Measurements from ENCODE around the gene NHLH1. TPM values are rescaled to one million over a fixed set of nuclear protein-coding genes. Genes with fewer than 3 reads are reported as not detected.

Gene NHLH1
- total and polyA plus RNA-seq, 2 of the 13 experiments (the other 11 are each of a cell fraction or from before 2014, with no cell fraction given): 0.11 to 0.57 TPM

DNA sequence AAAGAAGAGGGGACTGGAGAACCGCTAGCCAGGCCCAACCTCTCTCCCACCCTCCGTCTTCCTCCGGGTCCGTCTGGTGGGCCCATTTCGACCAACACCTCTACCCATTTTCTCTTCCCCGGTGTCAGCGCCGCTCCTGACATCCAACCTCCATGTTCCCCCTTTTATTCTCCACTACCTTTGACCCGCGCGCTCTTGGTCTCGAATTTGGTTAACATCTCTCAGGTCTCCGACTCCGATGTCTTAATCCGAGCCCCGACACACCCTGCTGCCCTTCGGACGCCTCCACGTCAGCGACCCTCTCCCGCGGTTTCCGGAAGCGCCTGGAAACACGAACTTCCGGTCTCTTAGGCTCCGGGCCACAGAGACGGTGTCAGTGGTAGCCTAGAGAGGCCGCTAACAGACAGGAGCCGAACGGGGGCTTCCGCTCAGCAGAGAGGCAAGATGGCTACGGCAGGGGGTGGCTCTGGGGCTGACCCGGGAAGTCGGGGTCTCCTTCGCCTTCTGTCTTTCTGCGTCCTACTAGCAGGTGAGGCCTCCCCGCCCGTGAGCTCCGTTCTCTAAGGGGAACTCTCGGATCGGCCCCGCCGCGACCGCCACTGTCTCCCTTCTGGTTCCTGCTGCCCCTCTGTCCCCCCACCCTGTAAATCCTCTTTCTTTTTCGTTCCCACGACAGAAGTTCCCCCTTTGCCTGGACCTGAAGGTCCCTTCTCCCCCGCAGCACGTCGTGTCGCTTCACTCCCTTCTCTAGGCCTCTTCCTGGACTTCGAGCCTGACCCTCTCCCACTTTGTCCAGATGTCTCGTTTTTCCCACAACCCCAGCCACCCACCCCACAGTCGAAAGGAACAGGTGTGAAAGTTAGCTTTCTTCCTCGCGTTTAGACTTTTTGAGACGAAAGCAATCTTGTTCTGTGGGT lies 23.7 kb upstream of the NHLH1 start, which contains the start of the genes COPA and NCSTN (continued):
- TF ChIP-seq, protein P1, sequence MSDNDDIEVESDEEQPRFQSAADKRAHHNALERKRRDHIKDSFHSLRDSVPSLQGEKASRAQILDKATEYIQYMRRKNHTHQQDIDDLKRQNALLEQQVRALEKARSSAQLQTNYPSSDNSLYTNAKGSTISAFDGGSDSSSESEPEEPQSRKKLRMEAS (IDR thresholded peaks at IDR 0.05): no peak; the same call in none of the 2 replicates
- TF ChIP-seq, protein P2, sequence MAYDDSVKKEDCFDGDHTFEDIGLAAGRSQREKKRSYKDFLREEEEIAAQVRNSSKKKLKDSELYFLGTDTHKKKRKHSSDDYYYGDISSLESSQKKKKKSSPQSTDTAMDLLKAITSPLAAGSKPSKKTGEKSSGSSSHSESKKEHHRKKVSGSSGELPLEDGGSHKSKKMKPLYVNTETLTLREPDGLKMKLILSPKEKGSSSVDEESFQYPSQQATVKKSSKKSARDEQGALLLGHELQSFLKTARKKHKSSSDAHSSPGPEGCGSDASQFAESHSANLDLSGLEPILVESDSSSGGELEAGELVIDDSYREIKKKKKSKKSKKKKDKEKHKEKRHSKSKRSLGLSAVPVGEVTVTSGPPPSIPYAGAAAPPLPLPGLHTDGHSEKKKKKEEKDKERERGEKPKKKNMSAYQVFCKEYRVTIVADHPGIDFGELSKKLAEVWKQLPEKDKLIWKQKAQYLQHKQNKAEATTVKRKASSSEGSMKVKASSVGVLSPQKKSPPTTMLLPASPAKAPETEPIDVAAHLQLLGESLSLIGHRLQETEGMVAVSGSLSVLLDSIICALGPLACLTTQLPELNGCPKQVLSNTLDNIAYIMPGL (CRISPR knock-in tag; IDR thresholded peaks at IDR 0.05; ENCODE audit: borderline replicate concordance in 1 of 2, low read depth in 1 of 2): peak; percentile 73 to 89; a peak in 3 of 4 replicates
- peak; percentile 81 for TF ChIP-seq ZNF781 (CRISPR knock-in tag; IDR thresholded peaks at IDR 0.05; ENCODE audit: borderline replicate concordance, not compliant biosample characterization)
- TF ChIP-seq PCBP1 (IDR thresholded peaks at IDR 0.05; ENCODE audit: borderline replicate concordance, low read depth, low read length): 0 out of 2 replicates have a peak, but pooled peaks have one; percentile 72
- TF ChIP-seq, protein P3, sequence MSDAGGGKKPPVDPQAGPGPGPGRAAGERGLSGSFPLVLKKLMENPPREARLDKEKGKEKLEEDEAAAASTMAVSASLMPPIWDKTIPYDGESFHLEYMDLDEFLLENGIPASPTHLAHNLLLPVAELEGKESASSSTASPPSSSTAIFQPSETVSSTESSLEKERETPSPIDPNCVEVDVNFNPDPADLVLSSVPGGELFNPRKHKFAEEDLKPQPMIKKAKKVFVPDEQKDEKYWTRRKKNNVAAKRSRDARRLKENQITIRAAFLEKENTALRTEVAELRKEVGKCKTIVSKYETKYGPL (CRISPR knock-in tag; IDR thresholded peaks at IDR 0.05): no peak
- TF ChIP-seq HMG20A (CRISPR knock-in tag; IDR thresholded peaks at IDR 0.05; ENCODE audit: borderline replicate concordance): 0 out of 2 replicates have a peak, but pooled peaks have one; percentile 20
- no peak for TF ChIP-seq ZNF17 (CRISPR knock-in tag; IDR thresholded peaks at IDR 0.05)
- no peak for TF ChIP-seq SOX6 (IDR thresholded peaks at IDR 0.05)
- peak; percentile 66 for TF ChIP-seq SOX6 (CRISPR knock-in tag; IDR thresholded peaks at IDR 0.05)
- no peak for TF ChIP-seq MZF1 (CRISPR knock-in tag; IDR thresholded peaks at IDR 0.05; ENCODE audit: borderline replicate concordance)
- TF ChIP-seq ZFP36L1 (CRISPR knock-in tag; IDR thresholded peaks at IDR 0.05): peak; percentile 74
- no peak; the same call in 1 of the 2 replicates for TF ChIP-seq ZNF12 (CRISPR knock-in tag; IDR thresholded peaks at IDR 0.05)
- TF ChIP-seq ZNF33A (CRISPR knock-in tag; IDR thresholded peaks at IDR 0.05; ENCODE audit: borderline replicate concordance): no peak
- no peak for TF ChIP-seq ZNF296 (CRISPR knock-in tag; conservative IDR thresholded peaks at IDR 0.05)
- TF ChIP-seq ZNF724P (CRISPR knock-in tag; IDR thresholded peaks at IDR 0.05; ENCODE audit: borderline replicate concordance): no peak
- peak; percentile 50; the same call in 1 of the 2 replicates for TF ChIP-seq ZNF446 (CRISPR knock-in tag; IDR thresholded peaks at IDR 0.05)
- 0 out of 2 replicates have a peak, but pooled peaks have one; percentile 46 for TF ChIP-seq NCOA1 (CRISPR knock-in tag; IDR thresholded peaks at IDR 0.05)
- peak; percentile 76 for TF ChIP-seq MIXL1 (CRISPR knock-in tag; IDR thresholded peaks at IDR 0.05)
- no peak for TF ChIP-seq HOXA7 (CRISPR knock-in tag; IDR thresholded peaks at IDR 0.05)
- no peak for TF ChIP-seq LCORL (IDR thresholded peaks at IDR 0.05)
- TF ChIP-seq LCORL (CRISPR knock-in tag; IDR thresholded peaks at IDR 0.05): peak; percentile 70
- no peak for TF ChIP-seq NR3C1 (CRISPR knock-in tag; IDR thresholded peaks at IDR 0.05)
- peak in 1 of 2 experiments; percentile 86; a peak in 2 of 4 replicates for TF ChIP-seq KLF16 (CRISPR knock-in tag; IDR thresholded peaks at IDR 0.05)
- no peak for TF ChIP-seq ZNF34 (CRISPR knock-in tag; IDR thresholded peaks at IDR 0.05; ENCODE audit: borderline replicate concordance)
- TF ChIP-seq GATAD1 (CRISPR knock-in tag; IDR thresholded peaks at IDR 0.05): peak; percentile 95
- peak; percentile 88 for TF ChIP-seq KDM2A (CRISPR knock-in tag; IDR thresholded peaks at IDR 0.05; ENCODE audit: borderline replicate concordance, low read depth)
- TF ChIP-seq ZNF143 (CRISPR knock-in tag; IDR thresholded peaks at IDR 0.05): no peak
